Osteoblast (primary cell): ENCODE results near the gene CISD3. TPM values are rescaled to one million over a fixed set of nuclear protein-coding genes. Genes with fewer than 3 reads are reported as not detected.

Source experiments
- DNase-seq: peaks from one replicate; pipeline ENCODE4 v3.0.0; 2011; ENCODE audit warnings: low spot score, mixed read lengths; ENCODE audit not compliant: insufficient read length; ENCODE audit errors: missing footprints
- H2AFZ ChIP-seq: 2 replicates; pipeline ENCODE4 v1.6.0; 2011; ENCODE audit warnings: mild to moderate bottlenecking, low read length
- H3K27ac ChIP-seq: 2 replicates; pipeline ENCODE4 v1.5.1; 2011; ENCODE audit warnings: mild to moderate bottlenecking, low read depth, low read length, moderate library complexity
- H3K27me3 ChIP-seq: 2 replicates; pipeline ENCODE4 v1.6.0; 2012; ENCODE audit warnings: mild to moderate bottlenecking, control low read depth, inconsistent platforms, low read length, moderate library complexity; ENCODE audit not compliant: insufficient read depth
- H3K36me3 ChIP-seq: 2 replicates; pipeline ENCODE4 v1.5.1; 2011; ENCODE audit warnings: mild to moderate bottlenecking, low read length, control low read depth, moderate library complexity; ENCODE audit not compliant: insufficient read depth
- H3K4me1 ChIP-seq: 2 replicates; pipeline ENCODE4 v1.5.1; 2011; ENCODE audit warnings: mild to moderate bottlenecking, low read length, control low read depth, moderate library complexity; ENCODE audit not compliant: insufficient read depth
- H3K4me2 ChIP-seq: 2 replicates; pipeline ENCODE4 v1.6.0; 2011; ENCODE audit warnings: mild to moderate bottlenecking, low read length; ENCODE audit not compliant: insufficient read depth
- H3K4me3 ChIP-seq: fragments of 200-600 bp; sonication (generic); 3 replicates; pipeline ENCODE4 v1.5.1; 2012; ENCODE audit warnings: mild to moderate bottlenecking, low read length, inconsistent platforms; ENCODE audit not compliant: insufficient read depth
- H3K79me2 ChIP-seq: 2 replicates; pipeline ENCODE4 v1.6.0; 2012; ENCODE audit warnings: mild to moderate bottlenecking, low read length, control low read depth, inconsistent platforms; ENCODE audit not compliant: insufficient read depth
- H3K9me3 ChIP-seq: 2 replicates; pipeline ENCODE4 v1.5.1; 2011; ENCODE audit warnings: low read depth, low read length, control low read depth
- H4K20me1 ChIP-seq: 2 replicates; pipeline ENCODE4 v1.6.0; 2012; ENCODE audit warnings: mild to moderate bottlenecking, low read length, control low read depth; ENCODE audit not compliant: insufficient read depth
- total RNA-seq: library from RNA; depleted of rRNA; stranded (reverse); fragments of >200 nt; gene quantifications from 2 replicates; pipeline ENCODE4 v1.2.3, GENCODE V29; 2012
- TF ChIP-seq, protein P1 (sequence below): IDR thresholded peaks from 2 replicates; pipeline ENCODE4 v1.5.1; 2011; ENCODE audit warnings: mild to moderate bottlenecking, low read depth, low read length, moderate library complexity; ENCODE audit errors: extremely low read depth

CISD3 gene
- total RNA-seq, 1 donor, result 3.6 TPM

DNA sequence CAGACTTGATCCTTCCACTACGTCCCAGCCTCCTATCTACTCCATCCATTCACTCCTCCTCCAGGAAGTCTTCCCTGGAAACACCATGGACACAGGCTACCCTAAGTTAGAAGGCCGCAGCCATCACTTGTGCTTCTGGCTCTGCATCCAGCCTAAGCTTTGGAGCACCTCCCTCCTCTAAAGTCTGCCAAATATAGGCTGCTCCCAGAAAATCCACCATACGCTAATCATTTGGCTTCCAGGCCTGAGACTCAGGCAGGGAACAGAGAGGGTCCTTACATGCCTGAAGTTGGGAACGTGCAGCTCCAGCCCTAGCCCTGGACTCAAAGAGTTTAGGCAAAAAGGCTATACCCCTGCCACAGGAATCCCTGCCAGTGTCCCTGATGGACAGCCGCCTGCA, 11.3 kb downstream of the CISD3 start:
- Histone ChIP-seq H3K27ac (peak overlapping the region; percentile 82), H2AFZ (no peak overlapping the region), H4K20me1 (peaks cover 68% of the 10 kb centered on the region), H3K9me3 (no peaks in the 10 kb centered on the region), H3K4me3 (no peak overlapping the region), H3K79me2 (peaks cover 86% of the 10 kb centered on the region), H3K4me2 (no peak overlapping the region), H3K4me1 (peaks cover 31% of the 10 kb centered on the region), H3K27me3 (no peaks in the 10 kb centered on the region), H3K36me3 (peaks cover 39% of the 10 kb centered on the region)
- peak; percentile 77 for DNase-seq
- TF ChIP-seq, protein P1, sequence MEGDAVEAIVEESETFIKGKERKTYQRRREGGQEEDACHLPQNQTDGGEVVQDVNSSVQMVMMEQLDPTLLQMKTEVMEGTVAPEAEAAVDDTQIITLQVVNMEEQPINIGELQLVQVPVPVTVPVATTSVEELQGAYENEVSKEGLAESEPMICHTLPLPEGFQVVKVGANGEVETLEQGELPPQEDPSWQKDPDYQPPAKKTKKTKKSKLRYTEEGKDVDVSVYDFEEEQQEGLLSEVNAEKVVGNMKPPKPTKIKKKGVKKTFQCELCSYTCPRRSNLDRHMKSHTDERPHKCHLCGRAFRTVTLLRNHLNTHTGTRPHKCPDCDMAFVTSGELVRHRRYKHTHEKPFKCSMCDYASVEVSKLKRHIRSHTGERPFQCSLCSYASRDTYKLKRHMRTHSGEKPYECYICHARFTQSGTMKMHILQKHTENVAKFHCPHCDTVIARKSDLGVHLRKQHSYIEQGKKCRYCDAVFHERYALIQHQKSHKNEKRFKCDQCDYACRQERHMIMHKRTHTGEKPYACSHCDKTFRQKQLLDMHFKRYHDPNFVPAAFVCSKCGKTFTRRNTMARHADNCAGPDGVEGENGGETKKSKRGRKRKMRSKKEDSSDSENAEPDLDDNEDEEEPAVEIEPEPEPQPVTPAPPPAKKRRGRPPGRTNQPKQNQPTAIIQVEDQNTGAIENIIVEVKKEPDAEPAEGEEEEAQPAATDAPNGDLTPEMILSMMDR, result no peak

DNA sequence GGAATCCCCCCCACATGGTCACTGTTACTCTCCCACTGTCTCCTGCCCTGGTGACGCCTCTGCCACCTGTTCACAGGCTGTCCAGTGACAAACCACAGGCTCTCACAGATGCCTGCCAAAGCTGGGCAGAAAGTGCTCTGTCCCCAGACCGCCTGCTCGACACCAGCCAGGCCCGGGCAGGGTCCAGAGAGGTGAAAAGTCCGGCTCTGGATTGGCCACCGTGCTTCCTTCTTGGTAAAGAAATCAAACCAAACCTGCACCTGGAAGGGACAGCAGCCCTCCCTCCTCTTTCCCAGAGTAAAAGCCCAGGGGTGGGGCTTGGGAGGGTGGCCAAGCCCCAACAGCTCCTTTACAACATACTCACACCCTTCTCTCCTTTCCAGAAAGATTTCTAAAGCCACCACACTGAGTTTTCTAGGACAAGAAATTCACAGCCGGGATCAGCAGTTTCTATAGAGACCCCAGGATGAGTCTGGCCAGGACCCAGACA, 11.8 kb downstream of the CISD3 start:
- H3K4me2 ChIP-seq, result no peak overlapping the region

DNA sequence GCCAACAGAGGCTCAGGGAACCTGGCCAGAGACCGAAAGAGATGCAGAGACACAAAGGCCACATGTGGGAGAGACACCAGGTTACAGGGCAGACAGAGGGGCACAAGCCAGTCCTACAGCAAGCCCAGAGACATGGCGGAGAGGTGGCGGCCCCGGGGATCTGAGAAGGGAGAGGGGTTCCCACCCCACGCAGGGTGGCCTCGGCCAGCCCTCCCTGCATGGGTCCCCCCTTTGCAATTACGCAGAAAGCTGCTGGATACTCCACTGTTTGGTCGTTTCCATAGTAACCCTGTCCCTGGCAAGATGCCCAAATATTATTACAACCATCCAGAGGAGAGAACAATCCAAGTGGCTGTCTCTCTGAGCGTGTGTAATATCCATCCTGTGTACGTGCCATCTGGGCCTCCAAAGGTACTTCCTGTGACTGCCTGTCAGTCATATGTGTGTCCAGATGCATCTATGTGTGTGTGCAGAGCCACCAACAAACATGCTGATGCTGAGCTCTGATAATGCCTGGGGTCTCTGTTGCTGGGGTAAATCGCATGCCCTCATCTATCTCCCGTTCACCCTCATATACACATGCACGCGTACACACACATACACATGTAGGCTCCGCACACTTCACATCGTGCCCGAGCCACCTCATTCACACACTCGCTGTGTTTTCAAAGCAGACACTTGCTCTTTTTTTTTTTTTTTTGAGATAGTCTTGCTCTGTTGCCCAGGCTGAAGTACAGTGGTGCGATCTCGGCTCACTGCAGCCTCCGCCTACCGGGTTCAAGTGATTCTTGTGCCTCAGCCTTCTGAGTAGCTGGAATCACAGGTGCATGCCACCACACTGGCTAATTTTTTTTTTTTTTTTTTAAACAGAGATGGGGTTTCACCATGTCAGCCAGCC, 12.5 kb downstream of the CISD3 start:
- H4K20me1 ChIP-seq, result peaks cover 74% of the 10 kb centered on the region
- no peak overlapping the region for H3K4me2 ChIP-seq

More for the DNA sequence above, 11.8 kb downstream of the CISD3 start:
- TF ChIP-seq, protein P1, result no peak
- H2AFZ ChIP-seq, result no peak overlapping the region
- H3K27ac ChIP-seq, result peak overlapping the region; percentile 82
- peaks cover 35% of the 10 kb centered on the region for H3K4me1 ChIP-seq
- H3K4me3 ChIP-seq, result no peak overlapping the region
- peaks cover 73% of the 10 kb centered on the region for H4K20me1 ChIP-seq
- no peaks in the 10 kb centered on the region for H3K27me3 ChIP-seq
- DNase-seq, result peak; percentile 66
- peaks cover 91% of the 10 kb centered on the region for H3K79me2 ChIP-seq
- H3K9me3 ChIP-seq, result no peaks in the 10 kb centered on the region
- H3K36me3 ChIP-seq, result peaks cover 36% of the 10 kb centered on the region

More for the DNA sequence above, 12.5 kb downstream of the CISD3 start:
- H3K4me1 ChIP-seq, result peaks cover 35% of the 10 kb centered on the region
- TF ChIP-seq, protein P1, result no peak
- peak overlapping the region; percentile 82 for H3K27ac ChIP-seq
- H3K79me2 ChIP-seq, result peaks cover 98% of the 10 kb centered on the region
- H3K9me3 ChIP-seq, result no peaks in the 10 kb centered on the region
- H3K36me3 ChIP-seq, result peaks cover 31% of the 10 kb centered on the region
- H3K27me3 ChIP-seq, result no peaks in the 10 kb centered on the region
- no peak overlapping the region for H2AFZ ChIP-seq
- peak; percentile 96 for DNase-seq
- no peak overlapping the region for H3K4me3 ChIP-seq
